WI38 (cell line): ENCODE measurements around the gene INTS6L.
A peak's percentile ranks its signal among the peaks of the same experiment; 100 is the strongest.

Source experiments
- H3K4me3 ChIP-seq: 2 replicates; pipeline ENCODE4 v1.5.1; 2011; ENCODE audit warnings: low read depth, mild to moderate bottlenecking, control low read depth, low read length
- CTCF ChIP-seq: IDR thresholded peaks from 2 replicates; pipeline ENCODE4 v1.5.1; 2012; ENCODE audit warnings: low read depth, mild to moderate bottlenecking, control low read depth, low read length

Gene INTS6L

DNA sequence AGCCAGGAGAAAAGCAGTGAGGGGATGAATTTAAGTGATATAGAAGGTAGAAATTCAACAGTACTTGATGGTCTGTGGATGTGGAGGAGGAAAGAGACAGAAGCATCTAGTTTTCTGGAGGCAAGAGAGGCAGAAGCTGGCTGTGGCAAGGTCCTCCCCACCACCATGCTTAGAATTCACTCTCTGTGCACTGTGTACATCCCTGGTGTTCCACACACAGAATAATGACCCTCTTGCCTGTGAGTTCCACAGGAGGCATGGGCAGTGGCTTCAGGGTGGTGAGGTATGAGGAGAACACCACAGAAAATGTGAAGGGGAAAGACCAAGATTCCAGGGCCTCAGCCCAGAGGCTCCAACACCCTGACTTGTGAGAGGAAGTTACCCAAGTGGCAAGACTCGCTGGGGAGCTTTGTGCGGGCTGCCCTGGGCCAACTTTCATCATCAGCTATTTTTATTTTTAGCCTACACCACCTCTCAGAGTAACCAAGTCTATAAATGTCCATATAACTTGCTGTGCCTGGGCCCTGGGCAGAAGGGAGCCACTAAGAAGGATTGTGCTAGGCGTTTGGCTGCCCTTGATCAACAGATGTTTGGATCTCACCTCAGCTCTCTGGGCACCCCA is 7.8 kb upstream of the INTS6L start:
- no peak overlapping the region for H3K4me3 ChIP-seq
- TF ChIP-seq CTCF = no peak

DNA sequence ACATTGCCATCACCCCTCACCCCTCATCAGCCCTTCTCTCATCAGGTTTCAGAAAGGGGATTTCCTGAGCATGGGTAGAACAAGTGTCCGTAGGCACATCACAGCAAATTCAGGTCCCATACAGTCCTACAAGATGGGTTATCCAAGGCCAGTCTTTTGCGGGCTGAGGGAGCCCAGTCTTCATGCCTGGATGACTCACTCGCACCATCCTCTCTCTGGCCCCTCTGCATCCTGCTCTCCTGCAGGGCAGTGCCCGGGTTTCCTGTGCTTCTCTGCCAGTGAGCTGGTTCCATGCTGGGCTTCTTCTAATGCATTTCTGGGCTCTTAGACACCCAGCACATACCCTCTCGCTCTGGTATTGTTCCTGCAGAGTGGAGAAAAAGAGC is 7.3 kb upstream of the INTS6L start:
- no peak overlapping the region for H3K4me3 ChIP-seq
- TF ChIP-seq CTCF = no peak

GRCh38 chrX:135516376-135516775 is 4.1 kb upstream of the INTS6L start:
- H3K4me3 ChIP-seq = no peak overlapping the region
- TF ChIP-seq CTCF = no peak

- H3K4me3 ChIP-seq = no peak overlapping the region
- no peak for TF ChIP-seq CTCF
These were observed 2.3 kb upstream of the INTS6L start for GRCh38 chrX:135518161-135518560.

- peak overlapping the region; percentile 67 for H3K4me3 ChIP-seq
- no peak for TF ChIP-seq CTCF
These were observed 373 bp upstream of the INTS6L start for GRCh38 chrX:135520022-135520552.

GRCh38 chrX:135521405-135522131 is 1.1 kb downstream of the INTS6L start:
- H3K4me3 ChIP-seq = peak overlapping the region; percentile 67
- TF ChIP-seq CTCF = no peak

- TF ChIP-seq CTCF = no peak
- H3K4me3 ChIP-seq = peak overlapping the region; percentile 45
These were observed 1.7 kb downstream of the INTS6L start for GRCh38 chrX:135522132-135522530.
